ENCODE measurements around the gene KCTD11. TPM values are rescaled to one million over a fixed set of nuclear protein-coding genes. Genes with fewer than 3 reads are reported as not detected.
A peak's percentile ranks its signal among the peaks of the same experiment; 100 is the strongest.

Gene KCTD11
- total and polyA plus RNA-seq, 2 of the 13 experiments (the other 11 are each of a cell fraction or from before 2014, with no cell fraction given), result 1.6 to 2.6 TPM

GRCh38 chr17:7380321-7380720 is 28.4 kb downstream of the KCTD11 start (continued):
- TF ChIP-seq HMGXB3 (CRISPR knock-in tag; IDR thresholded peaks at IDR 0.05; ENCODE audit: borderline replicate concordance) (no peak), ZNF773 (CRISPR knock-in tag; IDR thresholded peaks at IDR 0.05; ENCODE audit: borderline replicate concordance) (no peak), MAX (IDR thresholded peaks at IDR 0.05) (peak; percentile 54), SMC3 (IDR thresholded peaks at IDR 0.05; ENCODE audit: low read length) (no peak), ZNF263 (CRISPR knock-in tag; IDR thresholded peaks at IDR 0.05) (peak; percentile 11; the same call in 1 of the 2 replicates), SAP130 (CRISPR knock-in tag; IDR thresholded peaks at IDR 0.05; ENCODE audit: low read depth) (0 out of 2 replicates have a peak, but pooled peaks have one; percentile 12)
- TF ChIP-seq, protein P1, sequence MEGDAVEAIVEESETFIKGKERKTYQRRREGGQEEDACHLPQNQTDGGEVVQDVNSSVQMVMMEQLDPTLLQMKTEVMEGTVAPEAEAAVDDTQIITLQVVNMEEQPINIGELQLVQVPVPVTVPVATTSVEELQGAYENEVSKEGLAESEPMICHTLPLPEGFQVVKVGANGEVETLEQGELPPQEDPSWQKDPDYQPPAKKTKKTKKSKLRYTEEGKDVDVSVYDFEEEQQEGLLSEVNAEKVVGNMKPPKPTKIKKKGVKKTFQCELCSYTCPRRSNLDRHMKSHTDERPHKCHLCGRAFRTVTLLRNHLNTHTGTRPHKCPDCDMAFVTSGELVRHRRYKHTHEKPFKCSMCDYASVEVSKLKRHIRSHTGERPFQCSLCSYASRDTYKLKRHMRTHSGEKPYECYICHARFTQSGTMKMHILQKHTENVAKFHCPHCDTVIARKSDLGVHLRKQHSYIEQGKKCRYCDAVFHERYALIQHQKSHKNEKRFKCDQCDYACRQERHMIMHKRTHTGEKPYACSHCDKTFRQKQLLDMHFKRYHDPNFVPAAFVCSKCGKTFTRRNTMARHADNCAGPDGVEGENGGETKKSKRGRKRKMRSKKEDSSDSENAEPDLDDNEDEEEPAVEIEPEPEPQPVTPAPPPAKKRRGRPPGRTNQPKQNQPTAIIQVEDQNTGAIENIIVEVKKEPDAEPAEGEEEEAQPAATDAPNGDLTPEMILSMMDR (CRISPR knock-in tag; IDR thresholded peaks at IDR 0.05), result peak; percentile 36
- TF ChIP-seq, protein P2, sequence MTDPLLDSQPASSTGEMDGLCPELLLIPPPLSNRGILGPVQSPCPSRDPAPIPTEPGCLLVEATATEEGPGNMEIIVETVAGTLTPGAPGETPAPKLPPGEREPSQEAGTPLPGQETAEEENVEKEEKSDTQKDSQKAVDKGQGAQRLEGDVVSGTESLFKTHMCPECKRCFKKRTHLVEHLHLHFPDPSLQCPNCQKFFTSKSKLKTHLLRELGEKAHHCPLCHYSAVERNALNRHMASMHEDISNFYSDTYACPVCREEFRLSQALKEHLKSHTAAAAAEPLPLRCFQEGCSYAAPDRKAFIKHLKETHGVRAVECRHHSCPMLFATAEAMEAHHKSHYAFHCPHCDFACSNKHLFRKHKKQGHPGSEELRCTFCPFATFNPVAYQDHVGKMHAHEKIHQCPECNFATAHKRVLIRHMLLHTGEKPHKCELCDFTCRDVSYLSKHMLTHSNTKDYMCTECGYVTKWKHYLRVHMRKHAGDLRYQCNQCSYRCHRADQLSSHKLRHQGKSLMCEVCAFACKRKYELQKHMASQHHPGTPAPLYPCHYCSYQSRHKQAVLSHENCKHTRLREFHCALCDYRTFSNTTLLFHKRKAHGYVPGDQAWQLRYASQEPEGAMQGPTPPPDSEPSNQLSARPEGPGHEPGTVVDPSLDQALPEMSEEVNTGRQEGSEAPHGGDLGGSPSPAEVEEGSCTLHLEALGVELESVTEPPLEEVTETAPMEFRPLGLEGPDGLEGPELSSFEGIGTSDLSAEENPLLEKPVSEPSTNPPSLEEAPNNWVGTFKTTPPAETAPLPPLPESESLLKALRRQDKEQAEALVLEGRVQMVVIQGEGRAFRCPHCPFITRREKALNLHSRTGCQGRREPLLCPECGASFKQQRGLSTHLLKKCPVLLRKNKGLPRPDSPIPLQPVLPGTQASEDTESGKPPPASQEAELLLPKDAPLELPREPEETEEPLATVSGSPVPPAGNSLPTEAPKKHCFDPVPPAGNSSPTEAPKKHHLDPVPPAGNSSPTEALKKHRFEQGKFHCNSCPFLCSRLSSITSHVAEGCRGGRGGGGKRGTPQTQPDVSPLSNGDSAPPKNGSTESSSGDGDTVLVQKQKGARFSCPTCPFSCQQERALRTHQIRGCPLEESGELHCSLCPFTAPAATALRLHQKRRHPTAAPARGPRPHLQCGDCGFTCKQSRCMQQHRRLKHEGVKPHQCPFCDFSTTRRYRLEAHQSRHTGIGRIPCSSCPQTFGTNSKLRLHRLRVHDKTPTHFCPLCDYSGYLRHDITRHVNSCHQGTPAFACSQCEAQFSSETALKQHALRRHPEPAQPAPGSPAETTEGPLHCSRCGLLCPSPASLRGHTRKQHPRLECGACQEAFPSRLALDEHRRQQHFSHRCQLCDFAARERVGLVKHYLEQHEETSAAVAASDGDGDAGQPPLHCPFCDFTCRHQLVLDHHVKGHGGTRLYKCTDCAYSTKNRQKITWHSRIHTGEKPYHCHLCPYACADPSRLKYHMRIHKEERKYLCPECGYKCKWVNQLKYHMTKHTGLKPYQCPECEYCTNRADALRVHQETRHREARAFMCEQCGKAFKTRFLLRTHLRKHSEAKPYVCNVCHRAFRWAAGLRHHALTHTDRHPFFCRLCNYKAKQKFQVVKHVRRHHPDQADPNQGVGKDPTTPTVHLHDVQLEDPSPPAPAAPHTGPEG (CRISPR knock-in tag; IDR thresholded peaks at IDR 0.05), result 0 out of 2 replicates have a peak, but pooled peaks have one; percentile 8
- TF ChIP-seq, protein P3, sequence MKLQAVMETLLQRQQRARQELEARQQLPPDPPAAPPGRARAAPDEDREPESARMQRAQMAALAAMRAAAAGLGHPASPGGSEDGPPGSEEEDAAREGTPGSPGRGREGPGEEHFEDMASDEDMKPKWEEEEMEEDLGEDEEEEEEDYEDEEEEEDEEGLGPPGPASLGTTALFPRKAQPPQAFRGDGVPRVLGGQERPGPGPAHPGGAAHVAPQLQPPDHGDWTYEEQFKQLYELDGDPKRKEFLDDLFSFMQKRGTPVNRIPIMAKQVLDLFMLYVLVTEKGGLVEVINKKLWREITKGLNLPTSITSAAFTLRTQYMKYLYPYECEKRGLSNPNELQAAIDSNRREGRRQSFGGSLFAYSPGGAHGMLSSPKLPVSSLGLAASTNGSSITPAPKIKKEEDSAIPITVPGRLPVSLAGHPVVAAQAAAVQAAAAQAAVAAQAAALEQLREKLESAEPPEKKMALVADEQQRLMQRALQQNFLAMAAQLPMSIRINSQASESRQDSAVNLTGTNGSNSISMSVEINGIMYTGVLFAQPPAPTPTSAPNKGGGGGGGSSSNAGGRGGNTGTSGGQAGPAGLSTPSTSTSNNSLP (IDR thresholded peaks at IDR 0.05; ENCODE audit: low read depth, low read length), result no peak
- TF ChIP-seq, protein P4, sequence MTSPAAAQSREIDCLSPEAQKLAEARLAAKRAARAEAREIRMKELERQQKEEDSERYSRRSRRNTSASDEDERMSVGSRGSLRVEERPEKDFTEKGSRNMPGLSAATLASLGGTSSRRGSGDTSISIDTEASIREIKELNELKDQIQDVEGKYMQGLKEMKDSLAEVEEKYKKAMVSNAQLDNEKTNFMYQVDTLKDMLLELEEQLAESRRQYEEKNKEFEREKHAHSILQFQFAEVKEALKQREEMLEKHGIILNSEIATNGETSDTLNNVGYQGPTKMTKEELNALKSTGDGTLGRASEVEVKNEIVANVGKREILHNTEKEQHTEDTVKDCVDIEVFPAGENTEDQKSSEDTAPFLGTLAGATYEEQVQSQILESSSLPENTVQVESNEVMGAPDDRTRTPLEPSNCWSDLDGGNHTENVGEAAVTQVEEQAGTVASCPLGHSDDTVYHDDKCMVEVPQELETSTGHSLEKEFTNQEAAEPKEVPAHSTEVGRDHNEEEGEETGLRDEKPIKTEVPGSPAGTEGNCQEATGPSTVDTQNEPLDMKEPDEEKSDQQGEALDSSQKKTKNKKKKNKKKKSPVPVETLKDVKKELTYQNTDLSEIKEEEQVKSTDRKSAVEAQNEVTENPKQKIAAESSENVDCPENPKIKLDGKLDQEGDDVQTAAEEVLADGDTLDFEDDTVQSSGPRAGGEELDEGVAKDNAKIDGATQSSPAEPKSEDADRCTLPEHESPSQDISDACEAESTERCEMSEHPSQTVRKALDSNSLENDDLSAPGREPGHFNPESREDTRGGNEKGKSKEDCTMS (CRISPR knock-in tag; conservative IDR thresholded peaks at IDR 0.05), result no peak
